ENCODE results near the gene ABCB9.

The ABCB9 gene

GRCh38 chr12:123005081-123005626, 38.9 kb upstream of the ABCB9 start:
- H3K27ac ChIP-seq, result no peak overlapping the region
- no peak for TF ChIP-seq CTCF (IDR thresholded peaks at IDR 0.05)

GRCh38 chr12:123004287-123004686, 38.0 kb upstream of the ABCB9 start:
- TF ChIP-seq CTCF (IDR thresholded peaks at IDR 0.05) (no peak), ZFX (IDR thresholded peaks at IDR 0.05; ENCODE audit: borderline replicate concordance) (no peak)
- no peak overlapping the region for H3K27ac ChIP-seq

GRCh38 chr12:123003257-123003656, 37.0 kb upstream of the ABCB9 start:
- TF ChIP-seq ZFX (IDR thresholded peaks at IDR 0.05; ENCODE audit: borderline replicate concordance) (no peak), CTCF (IDR thresholded peaks at IDR 0.05) (no peak)
- no peak overlapping the region for H3K27ac ChIP-seq

- TF ChIP-seq CTCF (IDR thresholded peaks at IDR 0.05), result no peak
- TF ChIP-seq ZFX (IDR thresholded peaks at IDR 0.05; ENCODE audit: borderline replicate concordance), result no peak
- H3K27ac ChIP-seq, result no peak overlapping the region
Observed at GRCh38 chr12:123001464-123001863, 35.2 kb upstream of the ABCB9 start.

- TF ChIP-seq CTCF (IDR thresholded peaks at IDR 0.05), result no peak
- TF ChIP-seq ZFX (IDR thresholded peaks at IDR 0.05; ENCODE audit: borderline replicate concordance), result no peak
- no peak overlapping the region for H3K27ac ChIP-seq
Observed at GRCh38 chr12:123000578-123000977, 34.3 kb upstream of the ABCB9 start.

- no peak overlapping the region for H3K27ac ChIP-seq
Observed at GRCh38 chr12:122999986-123000420, 33.7 kb upstream of the ABCB9 start.

More at GRCh38 chr12:122999986-123000420, 33.7 kb upstream of the ABCB9 start:
- TF ChIP-seq ZFX (IDR thresholded peaks at IDR 0.05; ENCODE audit: borderline replicate concordance), result no peak
- TF ChIP-seq CTCF (IDR thresholded peaks at IDR 0.05), result no peak
